HG03558 (cell line): Measurements from ENCODE around the gene FAH.
"Not testable (repeated sequence)": the region's sequence is repeated elsewhere in the genome, so short reads cannot be mapped to it uniquely, and the experiment has no call there.

Source experiments
- ATAC-seq: cut with Tn5 transposase; IDR thresholded peaks from one replicate; pipeline ENCODE4 v1.9.1; 2021; ENCODE audit warnings: moderate number of reproducible peaks; ENCODE audit not compliant: unreplicated experiment; ENCODE audit errors: extremely low read depth

FAH gene

GRCh38 chr15:80151148-80151547 is 1.7 kb upstream of the FAH start:
- no peak for ATAC-seq

DNA sequence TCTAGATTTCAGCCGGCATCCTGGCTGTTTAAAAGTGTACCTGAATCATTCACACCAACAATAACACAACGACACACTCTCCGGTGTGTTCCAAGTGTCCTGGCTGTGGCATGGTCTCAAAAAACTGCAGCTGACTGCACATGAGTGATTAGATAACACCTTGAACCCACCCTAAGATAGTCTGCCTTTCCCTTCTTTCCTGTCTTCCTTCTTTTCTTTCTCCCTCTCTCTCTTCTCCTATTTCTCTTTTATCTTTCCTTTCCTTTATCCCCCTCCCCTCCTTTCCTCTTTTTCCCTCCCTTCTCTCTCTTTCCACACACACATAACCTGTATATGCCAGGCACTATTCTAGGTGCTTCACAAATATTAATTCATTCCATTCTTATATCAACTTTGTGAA is 1.2 kb upstream of the FAH start:
- ATAC-seq: no peak

- ATAC-seq: no peak
Measured at GRCh38 chr15:80152180-80152895, 461 bp upstream of the FAH start.

DNA sequence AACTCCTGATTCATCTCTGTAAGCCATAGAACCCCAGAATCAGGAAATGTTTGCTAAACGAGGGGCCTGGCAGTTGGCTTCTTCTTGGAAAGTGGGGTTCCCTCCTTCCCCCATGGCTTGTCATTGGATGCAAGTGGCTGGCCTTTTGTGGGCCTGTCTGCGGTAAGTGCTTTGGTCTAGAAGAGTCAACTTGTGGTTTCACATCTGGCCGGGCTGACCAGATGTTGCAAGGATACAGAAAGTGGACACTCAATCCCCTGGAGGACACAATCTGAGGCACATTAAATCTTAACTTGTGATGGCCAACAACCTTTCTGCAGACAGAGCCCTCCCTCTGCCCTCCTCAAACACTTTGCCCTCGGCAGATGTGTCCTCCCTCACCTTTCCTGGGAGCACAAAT is 1.1 kb downstream of the FAH start:
- no peak for ATAC-seq

DNA sequence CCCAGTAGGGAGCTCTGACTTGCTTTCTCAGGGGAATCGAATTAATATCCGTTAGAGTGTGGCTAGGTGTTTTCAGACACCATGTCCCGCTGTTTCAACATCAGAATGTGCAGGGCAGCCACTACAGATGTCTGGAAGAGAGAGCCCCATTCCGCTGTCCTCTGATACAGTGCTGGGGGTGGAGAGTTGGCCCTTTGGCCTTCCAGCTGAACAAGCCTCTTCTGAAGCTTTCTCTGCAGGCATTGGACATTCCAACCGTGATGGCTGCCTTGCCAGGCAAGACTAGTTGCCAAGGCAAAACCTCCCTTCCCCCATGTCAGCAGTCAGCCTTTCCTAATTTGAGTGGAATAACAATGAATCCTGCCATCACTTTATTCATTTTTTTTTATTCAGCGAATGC is 1.5 kb downstream of the FAH start:
- no peak for ATAC-seq

- no peak for ATAC-seq
Measured at GRCh38 chr15:80155001-80155377, 2.2 kb downstream of the FAH start.

GRCh38 chr15:80155378-80156175 is 2.8 kb downstream of the FAH start:
- ATAC-seq: not testable (repeated sequence)

DNA sequence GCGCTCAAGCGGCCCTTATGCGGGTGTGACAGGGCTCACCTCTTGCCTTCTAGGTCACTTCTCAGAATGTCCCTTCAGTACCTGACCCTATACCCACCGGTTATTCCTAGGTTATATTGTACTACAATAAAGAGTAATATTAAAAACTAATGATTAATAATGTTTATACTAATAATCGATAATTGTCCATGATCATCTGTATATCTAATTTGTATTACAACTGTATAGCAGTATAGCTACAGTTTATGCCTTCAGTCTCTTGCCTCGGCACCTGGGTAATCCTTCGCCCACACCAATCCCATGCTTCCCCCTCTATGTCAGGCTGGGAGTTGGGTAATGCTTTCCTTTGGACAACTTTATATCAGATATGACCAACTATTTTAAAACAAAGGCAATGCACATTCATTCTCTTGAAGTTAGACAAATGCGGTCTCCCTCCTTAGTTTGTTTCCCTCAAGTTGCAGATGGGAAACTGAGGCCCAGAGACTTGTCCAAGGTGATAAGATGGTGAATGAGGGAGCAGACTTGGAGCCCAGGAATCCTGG is 3.4 kb downstream of the FAH start:
- ATAC-seq: no peak

GRCh38 chr15:80157215-80157614 is 4.4 kb downstream of the FAH start:
- ATAC-seq: no peak

GRCh38 chr15:80159301-80159700 is 6.5 kb downstream of the FAH start:
- ATAC-seq: no peak

GRCh38 chr15:80159811-80160569 is 7.2 kb downstream of the FAH start:
- no peak for ATAC-seq

GRCh38 chr15:80160570-80161156 is 7.9 kb downstream of the FAH start:
- ATAC-seq: no peak

- no peak for ATAC-seq
Measured at GRCh38 chr15:80161468-80162016, 8.7 kb downstream of the FAH start.

GRCh38 chr15:80162059-80162554 is 9.3 kb downstream of the FAH start:
- no peak for ATAC-seq

DNA sequence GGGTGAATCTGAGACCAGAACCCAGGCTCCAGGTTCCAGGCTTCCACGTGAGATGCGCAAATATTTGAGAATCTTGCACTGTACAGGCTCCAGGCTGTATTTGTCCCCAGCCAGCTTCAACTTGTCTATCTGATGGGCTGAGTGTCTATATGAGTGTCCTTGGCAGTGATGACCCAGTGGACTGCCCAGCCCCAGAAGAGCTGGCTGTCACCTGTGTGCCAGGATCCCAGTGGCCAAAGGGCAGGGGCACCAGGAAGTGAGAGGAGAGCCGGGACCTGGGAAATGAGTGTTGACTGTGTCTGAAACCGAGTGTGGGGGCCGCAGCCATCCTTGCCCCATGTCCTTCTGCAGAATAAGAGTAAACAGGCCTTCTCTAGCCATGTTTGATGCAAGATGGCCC is 10.4 kb downstream of the FAH start:
- no peak for ATAC-seq

GRCh38 chr15:80163897-80164296 is 11.1 kb downstream of the FAH start:
- no peak for ATAC-seq

DNA sequence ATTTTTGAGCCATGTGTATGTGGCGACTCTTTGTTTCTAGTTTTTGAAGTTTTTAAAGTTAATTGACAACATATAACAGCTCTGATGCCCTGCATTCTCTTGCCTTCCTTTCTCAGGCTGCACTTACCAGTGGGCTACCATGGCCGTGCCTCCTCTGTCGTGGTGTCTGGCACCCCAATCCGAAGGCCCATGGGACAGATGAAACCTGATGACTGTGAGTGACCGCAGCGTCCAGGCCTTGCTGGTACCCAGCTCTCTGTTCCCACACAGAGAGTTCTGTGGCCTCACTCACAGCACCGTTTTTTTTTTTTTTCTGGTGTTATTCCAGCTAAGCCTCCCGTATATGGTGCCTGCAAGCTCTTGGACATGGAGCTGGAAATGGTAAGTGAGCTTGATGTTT is 15.1 kb downstream of the FAH start:
- no peak for ATAC-seq

GRCh38 chr15:80168421-80168820 is 15.6 kb downstream of the FAH start:
- no peak for ATAC-seq

GRCh38 chr15:80169768-80170357 is 17.1 kb downstream of the FAH start:
- ATAC-seq: no peak

DNA sequence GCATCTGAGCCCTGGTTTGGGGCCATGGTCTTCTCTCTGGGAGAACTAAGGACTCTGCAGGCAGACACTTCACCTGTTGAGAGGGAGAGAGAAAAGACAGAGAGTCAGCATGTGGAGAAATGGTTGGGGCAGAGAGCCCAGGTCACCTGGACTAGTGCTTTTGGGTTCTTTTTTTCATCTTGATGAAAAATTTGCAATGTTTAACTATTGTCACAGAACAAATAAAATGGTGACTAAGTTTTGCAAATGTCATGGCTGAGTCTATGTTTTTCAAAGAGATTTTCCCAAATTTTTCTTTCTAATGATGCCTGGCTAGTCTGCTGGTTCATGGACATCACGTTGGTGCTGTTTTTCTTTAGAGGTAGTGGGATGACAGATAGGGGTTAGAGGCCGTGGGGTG is 17.8 kb downstream of the FAH start:
- ATAC-seq: no peak
